Dedifferentiated amniotic fluid mesenchymal stem cell (primary cell): ENCODE data around the gene MRPL43.
"Not testable (repeated sequence)": the region's sequence is repeated elsewhere in the genome, so short reads cannot be mapped to it uniquely, and the experiment has no call there.

Experiments used
- DNase-seq: peaks from one replicate; pipeline ENCODE4 v3.0.0-alpha.2; 2016; ENCODE audit errors: extremely low spot score

MRPL43 gene

DNA sequence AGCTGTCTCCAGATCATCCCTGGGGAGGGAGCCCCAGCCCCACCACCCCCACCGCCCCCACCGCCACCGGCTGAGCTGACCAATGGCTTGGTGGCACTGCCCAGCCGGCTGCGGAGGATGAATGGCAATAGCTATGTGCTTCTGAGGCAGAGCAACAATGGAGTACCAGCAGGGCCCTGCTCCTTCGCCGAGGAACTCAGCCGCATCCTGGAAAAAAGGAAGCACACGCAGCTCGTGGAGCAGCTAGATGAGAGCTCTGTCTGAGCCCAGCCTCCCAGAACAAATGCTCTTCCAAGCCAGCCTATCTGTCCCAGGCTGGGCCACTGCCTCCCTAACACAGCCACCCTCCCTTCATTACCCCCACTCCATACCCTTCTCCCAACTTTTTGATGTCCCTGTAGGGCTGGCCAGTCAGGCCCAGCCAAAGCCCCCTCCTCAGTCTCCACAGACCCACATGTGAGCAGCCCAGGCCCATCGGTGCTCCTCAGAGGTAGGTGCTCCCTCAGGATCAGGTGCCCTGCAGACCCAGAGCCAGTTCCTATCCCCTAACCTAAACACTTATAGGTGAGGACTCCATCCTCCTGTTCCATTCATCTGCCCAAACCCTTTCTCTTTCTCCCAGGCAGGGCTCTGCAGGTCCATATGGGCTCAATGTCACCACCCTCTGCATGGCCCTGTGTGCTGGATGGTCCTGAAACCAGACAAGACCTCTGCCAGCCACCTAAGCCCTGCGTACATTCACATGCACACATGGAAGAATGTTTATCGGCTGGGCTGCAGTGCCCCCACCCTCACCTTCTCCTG is 3.2 kb downstream of the MRPL43 start:
- DNase-seq: no peak

DNA sequence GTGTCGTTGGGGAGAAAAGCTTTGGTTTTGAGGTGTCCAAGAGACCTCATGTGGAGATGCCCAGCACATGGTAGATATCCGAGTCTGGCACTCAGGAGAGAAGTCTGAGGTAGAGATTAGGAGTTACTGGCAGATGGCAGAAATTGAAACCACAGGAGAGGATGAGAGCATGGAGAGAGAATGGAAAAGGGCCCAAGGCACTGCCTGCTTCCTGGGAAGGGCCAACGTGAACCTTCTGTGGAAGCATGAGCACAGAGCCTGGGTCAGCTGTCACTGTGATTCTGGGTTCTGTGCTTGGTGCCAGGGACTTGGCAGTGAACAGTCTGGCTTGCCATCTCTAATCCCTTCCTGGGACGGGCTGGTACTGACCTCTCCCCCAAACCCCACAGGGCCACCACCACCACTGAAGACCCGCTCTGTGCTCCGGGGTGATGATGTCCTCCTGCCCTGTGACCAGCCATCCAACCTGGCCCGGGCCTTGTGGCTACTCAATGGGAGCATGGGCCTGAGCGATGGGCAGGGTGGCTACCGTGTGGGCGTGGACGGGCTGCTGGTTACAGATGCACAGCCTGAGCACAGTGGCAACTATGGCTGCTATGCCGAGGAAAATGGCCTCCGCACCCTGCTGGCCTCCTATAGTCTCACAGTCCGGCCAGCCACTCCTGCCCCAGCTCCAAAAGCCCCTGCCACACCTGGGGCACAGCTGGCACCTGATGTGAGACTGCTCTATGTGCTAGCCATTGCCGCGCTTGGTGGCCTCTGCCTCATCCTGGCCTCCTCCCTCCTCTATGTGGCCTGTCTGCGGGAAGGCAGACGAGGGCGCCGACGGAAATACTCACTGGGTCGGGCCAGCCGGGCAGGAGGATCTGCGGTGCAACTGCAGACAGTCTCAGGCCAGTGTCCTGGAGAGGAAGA is 4.1 kb downstream of the MRPL43 start:
- no peak for DNase-seq

DNA sequence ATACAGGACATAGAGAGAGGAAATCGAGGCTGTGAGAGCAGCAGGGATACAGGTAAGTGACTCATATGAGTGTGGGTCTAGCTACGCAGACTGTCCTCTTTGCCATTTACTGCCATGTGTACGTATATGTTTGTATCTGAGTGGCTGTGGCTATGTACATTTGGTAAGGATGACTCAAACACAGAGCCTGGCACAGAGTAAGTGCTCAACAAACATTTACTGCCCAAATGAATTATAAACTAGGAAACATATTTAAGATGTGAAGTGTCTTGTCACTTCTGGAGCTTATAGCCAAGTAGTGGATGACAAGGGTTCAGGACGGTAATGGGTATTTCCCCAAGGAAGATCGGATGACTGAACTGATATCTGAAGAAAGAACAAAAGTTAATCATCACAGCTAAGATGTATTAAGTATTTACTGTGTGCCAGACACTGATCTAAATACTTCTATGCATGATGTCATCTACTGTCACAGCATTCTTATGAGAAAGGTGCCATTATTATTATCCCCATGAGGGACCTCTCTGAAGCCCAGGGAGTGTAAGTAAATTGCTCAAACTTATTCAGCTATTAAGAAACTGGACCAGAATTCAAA is 6.0 kb downstream of the MRPL43 start:
- DNase-seq: no peak

DNA sequence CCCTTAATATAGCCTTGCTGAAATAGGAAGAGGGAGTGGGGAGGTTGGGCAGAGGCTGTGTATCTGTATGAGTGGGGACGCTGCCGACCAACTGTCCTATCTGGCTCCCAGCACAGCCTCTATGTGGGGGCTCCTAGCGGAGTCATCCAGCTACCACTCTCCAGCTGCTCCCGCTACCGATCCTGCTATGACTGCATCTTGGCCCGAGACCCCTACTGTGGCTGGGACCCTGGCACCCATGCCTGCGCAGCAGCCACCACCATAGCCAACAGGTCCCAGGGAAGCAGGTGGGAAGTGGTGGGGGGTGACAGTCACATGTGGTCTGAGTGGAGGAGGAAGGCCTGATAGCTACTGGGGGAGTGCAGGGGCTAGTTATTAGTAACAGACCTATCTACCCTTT is 6.6 kb downstream of the MRPL43 start:
- DNase-seq: no peak

DNA sequence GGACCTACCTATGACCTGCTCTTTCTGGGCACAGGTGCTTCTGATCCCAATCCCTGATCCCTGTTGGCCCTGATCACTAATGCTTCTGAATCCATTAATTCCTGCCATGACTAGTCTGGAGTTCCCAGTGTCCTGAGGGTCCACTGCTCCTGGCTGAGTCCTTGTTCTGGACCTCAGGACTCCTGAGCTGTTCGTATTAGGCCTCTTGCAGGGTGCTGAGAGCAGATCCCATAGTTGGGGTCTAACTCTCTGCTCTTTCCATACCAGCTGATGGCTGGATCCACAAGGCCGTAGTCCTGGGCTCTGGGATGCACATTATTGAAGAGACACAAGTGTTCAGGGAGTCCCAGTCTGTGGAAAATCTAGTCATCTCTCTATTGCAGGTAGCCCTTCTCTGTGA is 7.0 kb downstream of the MRPL43 start:
- DNase-seq: no peak

DNA sequence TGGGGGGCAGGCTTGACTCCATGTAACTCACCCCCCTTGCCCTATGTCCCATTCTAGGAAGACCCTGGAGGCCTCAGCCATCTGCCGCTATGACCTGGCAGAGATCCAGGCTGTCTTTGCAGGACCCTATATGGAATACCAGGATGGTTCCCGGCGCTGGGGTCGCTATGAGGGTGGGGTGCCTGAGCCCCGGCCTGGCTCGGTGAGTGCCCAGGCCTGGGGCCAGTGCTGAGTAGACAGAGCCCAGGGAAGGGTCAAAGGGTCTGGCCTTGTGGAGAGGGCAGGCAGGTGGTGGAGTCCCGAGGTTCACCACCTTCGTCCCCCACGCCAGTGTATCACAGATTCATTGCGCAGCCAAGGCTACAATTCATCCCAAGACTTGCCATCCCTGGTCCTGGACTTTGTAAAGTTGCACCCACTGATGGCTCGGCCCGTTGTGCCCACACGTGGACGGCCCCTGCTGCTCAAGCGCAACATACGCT is 7.5 kb downstream of the MRPL43 start:
- DNase-seq: no peak

DNA sequence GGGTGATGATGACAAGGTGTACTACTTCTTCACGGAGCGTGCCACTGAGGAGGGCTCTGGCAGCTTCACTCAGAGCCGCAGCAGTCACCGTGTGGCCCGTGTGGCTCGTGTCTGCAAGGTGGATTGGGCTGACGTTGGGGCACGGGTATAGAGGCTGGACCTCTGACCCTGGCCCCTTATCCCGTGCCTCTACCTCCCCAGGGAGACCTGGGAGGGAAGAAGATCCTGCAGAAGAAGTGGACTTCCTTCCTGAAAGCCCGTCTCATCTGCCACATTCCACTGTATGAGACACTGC is 8.4 kb downstream of the MRPL43 start:
- DNase-seq: no peak

DNA sequence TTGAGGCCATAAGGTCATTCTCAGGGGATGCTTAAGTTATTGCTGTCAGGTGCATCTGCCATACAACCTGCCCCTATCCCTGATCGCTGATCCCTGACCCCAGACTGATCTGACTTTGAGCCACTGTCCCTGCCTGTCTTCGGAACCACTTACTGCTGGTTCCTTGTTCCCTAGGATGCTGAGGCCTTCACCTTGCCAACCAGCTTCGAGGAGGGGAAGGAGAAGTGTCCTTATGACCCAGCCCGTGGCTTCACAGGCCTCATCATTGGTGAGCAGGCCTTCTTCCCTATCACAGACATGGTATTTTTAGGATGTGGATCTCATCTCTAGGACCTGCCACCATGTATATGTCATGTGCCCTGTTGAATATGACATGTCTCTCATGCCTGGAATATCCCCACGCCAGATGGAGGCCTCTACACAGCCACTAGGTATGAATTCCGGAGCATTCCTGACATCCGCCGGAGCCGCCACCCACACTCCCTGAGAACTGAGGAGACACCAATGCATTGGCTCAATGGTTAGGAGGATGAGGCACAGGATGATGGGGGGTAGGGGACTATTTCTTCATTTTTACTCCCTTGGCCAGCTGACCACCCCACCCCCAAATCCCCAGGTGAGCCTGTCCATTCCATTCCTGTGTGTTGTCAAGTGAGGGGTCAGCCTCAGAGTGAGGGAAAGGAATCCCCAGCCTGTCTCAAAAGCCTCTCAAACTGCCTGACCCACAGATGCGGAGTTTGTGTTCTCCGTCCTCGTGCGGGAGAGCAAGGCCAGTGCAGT is 9.0 kb downstream of the MRPL43 start:
- no peak for DNase-seq

DNA sequence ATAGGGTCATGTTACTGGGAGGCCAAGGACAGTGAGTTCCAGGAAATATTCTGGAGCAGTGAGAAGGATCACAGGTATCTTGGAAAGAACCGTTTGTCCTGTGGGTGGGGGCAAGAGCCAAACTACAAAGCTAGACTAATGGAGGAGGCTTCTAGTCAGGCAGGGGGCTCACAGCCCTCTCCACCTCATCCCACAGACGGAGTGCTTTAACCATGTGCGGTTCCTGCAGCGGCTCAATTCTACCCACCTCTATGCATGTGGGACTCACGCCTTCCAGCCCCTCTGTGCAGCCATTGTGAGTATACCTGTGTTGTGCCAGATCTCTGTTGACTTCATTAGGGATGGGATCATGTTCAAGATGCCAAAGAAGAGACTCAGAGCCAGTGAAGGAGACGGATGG is 9.9 kb downstream of the MRPL43 start:
- DNase-seq: no peak

DNA sequence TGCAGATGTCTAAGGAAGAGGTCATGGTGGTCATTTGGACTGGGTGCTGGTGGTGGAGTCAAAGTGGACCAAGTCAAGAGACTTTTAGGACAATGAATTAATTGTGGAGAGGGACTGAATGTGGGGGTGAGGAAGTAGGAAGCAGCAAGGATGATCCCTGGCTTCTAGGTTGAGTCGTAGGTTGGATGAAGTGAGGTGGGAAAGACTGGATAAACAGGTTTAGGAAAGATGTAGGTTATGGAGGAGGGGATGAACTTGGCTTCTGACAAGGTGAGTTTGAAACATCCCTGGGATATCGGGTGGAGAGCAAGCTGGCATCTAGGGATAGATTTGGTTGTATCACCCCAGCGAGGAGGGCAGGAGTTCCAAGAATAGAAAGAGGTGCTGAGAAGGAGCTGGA is 10.4 kb downstream of the MRPL43 start:
- DNase-seq: no peak

DNA sequence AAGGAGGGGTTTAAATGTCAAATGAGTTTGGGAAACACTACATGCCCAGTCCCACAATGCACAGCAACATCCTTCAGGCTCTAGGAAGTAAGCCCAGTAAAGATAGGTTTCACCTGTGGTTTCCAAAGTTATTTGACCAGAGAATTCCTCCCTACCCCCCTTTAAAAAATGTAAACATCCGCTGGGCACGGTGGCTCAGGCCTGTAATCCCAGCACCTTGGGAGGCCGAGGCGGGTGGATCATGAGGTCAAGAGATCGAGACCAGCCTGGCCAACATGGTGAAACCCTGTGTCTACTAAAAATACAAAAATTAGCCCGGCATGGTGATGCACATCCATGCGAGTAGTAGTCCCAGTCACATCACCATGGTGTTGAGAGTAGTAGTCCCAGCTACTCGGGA is 11.9 kb downstream of the MRPL43 start:
- not testable (repeated sequence) for DNase-seq

DNA sequence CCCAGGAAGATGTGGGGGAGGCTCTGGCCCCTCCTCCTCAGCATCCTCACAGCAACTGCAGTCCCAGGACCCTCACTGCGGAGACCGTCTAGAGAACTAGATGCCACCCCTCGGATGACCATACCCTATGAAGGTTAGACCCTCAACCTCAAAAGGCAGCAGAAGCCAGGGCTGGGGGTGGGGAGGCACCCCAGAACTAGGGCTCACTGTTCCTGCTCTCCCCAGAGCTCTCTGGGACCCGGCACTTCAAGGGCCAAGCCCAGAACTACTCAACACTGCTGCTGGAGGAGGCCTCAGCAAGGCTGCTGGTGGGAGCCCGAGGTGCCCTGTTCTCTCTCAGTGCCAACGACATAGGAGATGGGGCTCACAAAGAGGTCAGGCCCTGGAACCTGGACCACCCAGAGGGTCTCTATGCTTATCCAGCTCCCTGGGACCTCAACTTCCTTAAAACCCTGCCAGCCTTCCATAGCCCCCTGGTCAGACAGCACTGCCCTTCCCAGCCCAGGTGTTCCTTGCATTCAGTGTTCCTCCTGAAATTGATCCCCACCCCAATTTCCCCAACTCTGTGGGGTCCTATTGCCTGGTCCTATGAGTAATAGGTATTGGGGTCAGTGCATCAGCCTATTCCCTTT is 14.3 kb downstream of the MRPL43 start:
- no peak for DNase-seq

DNA sequence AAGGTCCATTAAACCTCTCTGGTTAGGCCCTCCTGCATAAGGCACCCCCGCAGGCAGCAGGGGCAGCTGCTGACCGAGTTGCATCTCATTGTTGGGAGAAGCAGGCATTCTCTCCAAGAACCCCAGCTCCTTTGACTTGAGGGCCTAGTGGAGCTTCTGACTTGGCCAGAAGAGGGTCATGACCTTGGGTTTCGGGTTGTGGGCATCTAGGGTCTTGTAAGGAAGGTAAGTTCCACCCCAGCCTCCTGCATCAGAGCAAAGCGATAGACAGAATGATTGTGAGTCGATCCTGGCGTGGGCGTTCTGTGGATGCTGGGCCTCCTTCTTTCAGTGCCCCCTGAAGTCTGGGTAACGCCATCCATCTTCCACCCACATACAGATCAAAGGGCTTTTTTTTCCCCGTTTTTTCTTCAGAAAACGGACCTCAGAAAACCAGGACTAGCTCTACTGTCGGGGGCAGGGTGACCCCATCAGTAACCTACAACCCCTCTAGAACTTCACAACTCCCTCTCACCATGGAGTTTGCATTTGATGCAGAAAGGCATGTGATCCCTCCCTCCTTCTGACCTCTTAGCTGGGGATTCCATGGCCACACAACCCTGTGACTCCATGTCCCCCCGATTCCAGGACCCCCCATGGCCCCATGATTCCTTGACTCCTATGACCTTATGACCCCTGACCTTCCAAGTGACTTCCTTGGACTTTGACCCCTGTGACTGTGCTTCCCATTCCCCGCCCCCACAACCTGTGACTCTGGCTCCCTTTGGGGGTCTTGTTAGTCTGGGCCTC is 15.0 kb downstream of the MRPL43 start:
- no peak for DNase-seq

DNA sequence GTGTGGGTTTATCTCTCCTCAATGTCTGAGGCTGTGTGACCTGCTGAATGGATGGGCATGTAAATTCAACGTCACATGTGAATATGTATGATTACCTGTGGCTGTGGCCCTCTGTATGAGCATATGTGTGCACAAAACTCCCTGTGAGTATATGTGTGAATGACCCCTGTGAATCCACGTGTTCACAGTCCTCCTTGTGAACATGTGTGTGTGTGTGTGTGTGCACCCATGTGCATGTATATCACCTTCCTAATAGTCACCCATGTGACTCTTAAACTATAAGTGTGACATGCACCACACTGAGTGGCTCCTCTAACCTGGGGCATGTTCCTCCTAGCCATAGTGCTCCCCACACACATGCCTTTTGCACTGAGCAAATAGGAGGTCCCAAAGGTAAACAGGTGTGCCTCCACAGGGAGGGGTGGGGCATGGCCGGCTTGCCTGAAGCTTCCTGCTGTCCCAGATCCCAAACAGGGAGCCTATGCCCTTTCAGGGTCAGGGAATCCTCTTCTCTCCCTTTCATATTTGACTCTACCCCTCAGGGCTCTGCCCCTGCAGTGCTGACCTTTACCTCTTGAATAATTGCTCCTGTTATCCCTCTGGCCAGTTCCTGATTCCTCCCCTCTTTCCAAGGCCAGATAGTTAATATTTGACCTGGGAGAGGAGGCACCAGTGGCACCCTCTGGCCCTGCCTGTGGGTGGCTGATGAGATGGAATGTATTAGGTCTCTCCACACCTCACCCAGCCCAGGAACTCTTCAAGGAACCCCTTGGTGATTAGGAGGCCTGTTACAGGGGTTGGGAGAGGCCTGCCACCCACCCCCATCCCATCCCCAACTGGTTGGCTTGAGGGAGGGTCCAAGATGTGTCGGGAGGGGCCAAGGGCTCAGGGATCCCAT is 16.1 kb downstream of the MRPL43 start:
- no peak for DNase-seq

DNA sequence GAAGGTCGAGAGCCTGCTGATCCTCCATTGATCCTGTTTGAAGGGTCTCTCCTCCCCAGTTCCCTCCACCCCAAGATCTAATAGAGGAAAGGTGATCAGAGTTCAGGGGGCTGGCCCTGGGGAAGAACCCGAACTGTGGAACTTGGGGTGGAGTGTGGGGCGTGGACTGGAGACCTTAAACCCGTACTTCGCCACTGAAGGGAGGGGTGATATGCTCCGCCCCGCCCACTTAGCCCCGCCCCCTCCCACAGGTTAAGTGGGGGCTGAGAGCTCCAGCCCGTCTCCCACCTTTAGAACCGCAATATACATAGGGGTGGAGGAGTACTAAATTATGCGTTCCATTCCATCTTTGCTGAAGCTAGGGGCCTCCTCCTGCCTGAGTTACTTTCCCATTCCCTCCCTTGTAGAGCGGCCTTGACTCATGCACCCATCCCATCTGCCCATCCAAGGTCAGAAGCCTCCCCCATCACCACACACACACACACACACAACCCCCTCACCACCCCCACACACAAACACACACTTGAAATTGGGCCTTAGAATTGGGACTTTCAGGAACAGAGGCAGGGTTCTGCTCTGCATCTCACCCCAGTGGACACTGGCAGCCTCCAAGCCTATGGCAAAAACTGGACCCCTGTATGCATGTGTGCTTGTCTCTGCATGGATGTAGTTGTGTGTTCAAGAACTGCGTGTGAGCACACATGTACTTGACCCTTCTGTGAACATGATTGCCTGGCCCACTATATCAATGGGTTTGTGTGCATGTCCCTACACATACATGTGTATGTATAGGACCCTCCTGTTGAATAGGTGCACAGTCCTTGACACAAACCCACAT is 17.0 kb downstream of the MRPL43 start:
- no peak for DNase-seq

DNA sequence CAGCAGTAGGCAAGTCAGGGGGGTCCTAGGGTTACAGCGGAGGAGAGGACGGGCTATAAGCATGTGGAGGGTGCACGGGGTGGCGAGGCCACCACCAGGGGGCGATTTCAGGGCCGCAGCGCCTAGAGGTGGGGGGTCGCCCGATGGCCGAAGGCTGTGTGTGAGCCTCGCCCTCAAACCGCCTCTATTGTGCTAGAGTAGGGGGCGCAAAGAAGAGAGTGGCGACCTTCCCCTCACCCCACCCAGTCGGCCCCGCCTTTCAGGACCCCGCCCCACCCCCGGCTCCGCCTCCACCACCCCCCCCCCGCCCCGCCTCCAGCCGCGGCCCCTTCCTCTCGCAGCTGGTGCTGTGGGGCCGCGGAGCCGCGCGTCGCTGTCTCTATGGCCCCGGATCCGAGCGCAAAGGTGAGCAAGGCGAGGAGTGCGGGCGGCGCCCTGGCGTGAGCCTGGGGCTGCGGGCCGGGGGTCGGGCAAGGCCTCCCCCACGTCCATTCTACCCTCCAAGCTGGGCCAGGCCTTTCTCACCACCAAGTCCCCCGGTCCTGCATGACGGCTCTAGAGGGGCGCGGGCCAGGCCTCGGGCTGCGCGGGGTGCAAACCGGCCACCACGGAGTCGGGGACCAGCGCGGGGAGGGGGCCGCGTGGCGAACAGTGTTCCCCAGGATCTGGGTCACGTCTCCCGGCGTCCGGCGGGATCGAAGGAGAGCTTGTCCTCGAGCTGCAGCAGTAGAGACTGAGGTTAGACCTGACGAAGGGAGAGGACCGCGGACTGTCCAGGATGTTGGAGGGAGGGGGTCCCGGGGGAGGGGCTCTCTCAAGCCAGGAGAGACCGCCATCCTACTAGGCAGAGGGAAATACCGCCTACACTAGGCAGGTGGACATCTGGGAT is 17.9 kb downstream of the MRPL43 start, which contains the start of gene SEMA4G:
Gene SEMA4G, plus strand, starts transcription at position 318 of the 889 bp plus-strand sequence. CDS start 3,409 bp downstream, outside the sequence.
- DNase-seq: no peak

DNA sequence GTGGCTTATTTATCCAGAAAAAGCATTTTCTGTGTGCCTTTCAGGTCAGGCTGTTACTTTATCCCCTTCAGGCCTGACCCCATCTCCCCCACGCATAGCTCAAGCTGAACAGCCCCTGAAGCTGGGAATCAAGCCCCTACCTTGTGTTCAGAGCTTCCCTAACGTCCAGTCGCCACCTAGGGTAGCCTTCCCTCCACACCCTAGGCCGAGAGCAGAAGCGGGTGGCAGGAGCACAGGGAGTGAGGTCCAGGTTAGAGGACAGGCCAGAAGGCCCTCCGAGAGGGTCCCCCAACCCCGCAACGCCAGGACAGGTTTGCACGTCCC is 18.5 kb downstream of the MRPL43 start:
- no peak for DNase-seq
